Measurements from ENCODE around the gene CCDC88B.
A peak's percentile ranks its signal among the peaks of the same experiment; 100 is the strongest.

CCDC88B gene, protein sequence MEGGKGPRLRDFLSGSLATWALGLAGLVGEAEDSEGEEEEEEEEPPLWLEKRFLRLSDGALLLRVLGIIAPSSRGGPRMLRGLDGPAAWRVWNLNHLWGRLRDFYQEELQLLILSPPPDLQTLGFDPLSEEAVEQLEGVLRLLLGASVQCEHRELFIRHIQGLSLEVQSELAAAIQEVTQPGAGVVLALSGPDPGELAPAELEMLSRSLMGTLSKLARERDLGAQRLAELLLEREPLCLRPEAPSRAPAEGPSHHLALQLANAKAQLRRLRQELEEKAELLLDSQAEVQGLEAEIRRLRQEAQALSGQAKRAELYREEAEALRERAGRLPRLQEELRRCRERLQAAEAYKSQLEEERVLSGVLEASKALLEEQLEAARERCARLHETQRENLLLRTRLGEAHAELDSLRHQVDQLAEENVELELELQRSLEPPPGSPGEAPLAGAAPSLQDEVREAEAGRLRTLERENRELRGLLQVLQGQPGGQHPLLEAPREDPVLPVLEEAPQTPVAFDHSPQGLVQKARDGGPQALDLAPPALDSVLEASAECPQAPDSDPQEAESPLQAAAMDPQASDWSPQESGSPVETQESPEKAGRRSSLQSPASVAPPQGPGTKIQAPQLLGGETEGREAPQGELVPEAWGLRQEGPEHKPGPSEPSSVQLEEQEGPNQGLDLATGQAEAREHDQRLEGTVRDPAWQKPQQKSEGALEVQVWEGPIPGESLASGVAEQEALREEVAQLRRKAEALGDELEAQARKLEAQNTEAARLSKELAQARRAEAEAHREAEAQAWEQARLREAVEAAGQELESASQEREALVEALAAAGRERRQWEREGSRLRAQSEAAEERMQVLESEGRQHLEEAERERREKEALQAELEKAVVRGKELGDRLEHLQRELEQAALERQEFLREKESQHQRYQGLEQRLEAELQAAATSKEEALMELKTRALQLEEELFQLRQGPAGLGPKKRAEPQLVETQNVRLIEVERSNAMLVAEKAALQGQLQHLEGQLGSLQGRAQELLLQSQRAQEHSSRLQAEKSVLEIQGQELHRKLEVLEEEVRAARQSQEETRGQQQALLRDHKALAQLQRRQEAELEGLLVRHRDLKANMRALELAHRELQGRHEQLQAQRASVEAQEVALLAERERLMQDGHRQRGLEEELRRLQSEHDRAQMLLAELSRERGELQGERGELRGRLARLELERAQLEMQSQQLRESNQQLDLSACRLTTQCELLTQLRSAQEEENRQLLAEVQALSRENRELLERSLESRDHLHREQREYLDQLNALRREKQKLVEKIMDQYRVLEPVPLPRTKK (N-terminal part only)

DNA sequence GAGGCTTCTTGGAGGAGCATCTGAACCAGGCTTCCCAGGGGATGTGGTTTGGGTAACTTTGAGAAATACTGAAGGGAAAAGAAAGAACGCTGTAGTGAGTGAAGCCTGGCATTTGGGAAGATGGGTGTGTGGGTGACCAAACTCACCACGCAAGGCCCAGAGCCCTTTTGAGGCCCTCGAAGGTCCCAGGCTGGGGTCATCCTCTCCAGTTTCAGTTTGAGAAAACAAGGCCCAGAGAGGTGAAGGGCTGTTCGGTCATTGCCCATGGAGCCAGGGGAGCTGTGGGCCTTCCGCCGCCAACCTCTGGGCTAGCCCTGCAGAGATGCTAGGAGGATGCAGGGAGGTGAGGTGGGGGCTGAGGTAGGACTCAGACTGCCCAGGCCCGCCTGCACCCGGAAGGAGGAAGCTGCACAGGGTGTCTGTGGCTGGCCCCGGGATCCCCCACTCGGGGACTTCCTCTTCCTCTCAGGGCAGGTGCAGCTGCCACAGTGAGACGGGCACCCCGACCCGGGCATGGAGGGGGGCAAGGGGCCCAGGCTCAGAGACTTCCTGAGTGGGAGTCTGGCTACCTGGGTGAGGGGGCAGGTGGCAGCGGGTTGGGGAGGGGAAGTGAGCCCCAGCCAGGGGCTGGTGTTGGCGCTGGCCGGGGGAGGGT is at the start of gene CCDC88B:
TSS of gene CCDC88B (plus strand) at position 451 of the 655 bp plus-strand sequence. CDS start at position 514, 63 bp downstream.
- DNase-seq: peak; percentile 93

GRCh38 chr11:64290352-64291261 is 49.4 kb upstream of the CCDC88B start:
- DNase-seq: no peak

- no peak for DNase-seq
Observed at GRCh38 chr11:64291262-64291751, 48.7 kb upstream of the CCDC88B start, which contains the start of gene KCNK4. Gene KCNK4, plus strand, starts transcription at chr11:64291302. Its CDS starts 1,717 bp downstream, at chr11:64293019.

DNA sequence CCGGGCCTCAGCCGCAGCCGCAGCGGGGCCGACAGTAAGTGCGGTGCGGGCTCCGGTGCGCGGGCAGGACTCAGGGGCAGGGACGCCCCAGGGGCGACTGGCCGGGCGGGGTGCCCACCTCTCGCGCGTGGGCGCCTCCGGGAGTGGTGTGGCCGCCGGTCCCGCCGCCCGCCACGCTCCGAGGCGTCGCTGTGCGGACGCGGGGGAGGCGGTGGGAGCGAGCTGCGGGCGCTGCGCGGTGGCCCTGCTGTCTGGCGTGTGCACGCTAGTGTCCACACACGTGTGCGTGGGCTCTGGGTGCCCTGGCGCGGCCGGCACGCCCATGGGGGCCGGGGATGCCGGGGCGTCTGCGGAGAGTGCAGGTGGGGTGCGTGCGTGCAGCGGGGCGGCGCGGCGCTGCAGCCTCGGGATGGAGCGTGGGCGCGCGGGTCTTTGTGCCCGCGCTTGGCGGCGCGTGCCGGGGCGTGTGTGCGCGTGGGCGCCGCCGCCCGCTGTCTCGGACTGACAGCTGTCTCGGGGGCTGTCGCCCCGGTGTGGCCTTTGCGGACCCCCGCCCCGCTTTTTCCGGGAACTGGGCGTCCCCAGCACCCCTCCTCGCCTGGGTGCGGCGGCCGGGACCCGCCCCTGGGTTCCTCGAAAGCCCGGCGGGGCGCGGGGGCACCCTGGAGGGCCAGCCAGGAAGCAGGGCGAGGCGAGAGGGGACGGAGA is 48.1 kb upstream of the CCDC88B start:
- DNase-seq: no peak

GRCh38 chr11:64292460-64293254 is 47.3 kb upstream of the CCDC88B start:
- no peak for DNase-seq

GRCh38 chr11:64294774-64295173 is 45.2 kb upstream of the CCDC88B start:
- no peak for DNase-seq

DNA sequence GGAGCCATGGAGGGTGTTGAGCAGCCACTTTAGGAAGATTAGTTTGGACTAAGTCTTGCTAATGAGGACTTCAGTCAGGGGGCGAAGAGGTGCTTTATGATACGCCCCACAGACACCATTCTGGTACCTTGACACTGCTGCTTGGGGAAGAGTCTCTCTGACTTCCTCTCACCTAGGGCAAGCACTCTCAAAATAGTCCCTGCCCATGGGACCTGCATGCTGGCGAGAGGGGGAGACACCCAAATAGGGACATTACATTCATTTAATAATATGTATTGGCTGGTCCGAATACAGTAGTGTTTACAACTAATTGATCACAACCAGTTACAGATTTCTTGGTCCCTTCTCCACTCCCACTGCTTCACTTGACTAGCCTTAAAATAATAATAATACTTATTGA is 44.2 kb upstream of the CCDC88B start:
- no peak for DNase-seq

GRCh38 chr11:64296236-64296635 is 43.8 kb upstream of the CCDC88B start:
- DNase-seq: no peak

DNA sequence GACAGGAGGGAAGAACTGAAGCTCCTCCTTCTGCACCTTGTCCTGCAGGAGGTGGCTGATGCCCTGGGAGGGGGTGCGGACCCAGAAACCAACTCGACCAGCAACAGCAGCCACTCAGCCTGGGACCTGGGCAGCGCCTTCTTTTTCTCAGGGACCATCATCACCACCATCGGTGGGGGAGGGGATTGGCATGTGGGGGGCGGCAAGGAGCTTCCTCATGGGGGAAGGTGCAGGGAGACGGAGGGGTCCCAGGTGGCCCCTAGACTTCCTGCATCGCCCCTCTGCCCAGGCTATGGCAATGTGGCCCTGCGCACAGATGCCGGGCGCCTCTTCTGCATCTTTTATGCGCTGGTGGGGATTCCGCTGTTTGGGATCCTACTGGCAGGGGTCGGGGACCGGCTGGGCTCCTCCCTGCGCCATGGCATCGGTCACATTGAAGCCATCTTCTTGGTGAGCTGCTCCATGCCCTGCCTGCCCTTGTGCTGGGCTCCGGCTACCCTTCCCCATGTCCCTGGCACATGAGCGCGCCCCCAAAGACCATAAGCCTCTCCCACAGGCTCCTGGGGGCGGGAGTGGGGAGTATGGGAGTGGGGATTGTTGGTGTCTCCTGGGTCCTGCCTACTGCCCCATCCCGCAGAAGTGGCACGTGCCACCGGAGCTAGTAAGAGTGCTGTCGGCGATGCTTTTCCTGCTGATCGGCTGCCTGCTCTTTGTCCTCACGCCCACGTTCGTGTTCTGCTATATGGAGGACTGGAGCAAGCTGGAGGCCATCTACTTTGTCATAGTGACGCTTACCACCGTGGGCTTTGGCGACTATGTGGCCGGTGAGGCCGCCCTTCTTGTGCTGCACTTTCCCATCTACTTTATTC is 42.9 kb upstream of the CCDC88B start:
- no peak for DNase-seq

DNA sequence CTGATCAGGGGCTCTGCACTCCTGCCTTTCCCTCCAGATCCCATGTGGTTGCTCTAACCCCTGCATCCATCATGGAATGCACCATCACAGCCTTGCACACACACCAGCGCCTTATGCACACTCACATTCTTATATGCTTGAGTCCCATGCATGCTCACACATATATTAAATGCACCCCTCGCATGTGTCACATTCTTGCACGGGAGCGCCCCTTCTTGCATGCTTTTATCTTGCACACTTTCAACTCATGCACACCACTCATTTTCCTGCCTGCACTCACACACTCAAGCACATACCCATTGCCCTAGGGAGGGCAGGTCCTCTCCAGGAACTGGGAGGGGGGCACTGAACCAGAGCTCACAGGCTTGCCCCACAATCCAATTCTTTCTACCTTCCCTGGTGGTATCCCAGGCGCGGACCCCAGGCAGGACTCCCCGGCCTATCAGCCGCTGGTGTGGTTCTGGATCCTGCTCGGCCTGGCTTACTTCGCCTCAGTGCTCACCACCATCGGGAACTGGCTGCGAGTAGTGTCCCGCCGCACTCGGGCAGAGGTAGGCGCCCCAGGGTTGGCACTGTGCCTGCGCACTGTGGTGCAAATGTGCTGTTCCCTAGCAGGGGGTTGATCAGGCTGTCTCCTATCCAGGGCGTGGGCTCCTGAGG is 42.2 kb upstream of the CCDC88B start:
- DNase-seq: no peak

DNA sequence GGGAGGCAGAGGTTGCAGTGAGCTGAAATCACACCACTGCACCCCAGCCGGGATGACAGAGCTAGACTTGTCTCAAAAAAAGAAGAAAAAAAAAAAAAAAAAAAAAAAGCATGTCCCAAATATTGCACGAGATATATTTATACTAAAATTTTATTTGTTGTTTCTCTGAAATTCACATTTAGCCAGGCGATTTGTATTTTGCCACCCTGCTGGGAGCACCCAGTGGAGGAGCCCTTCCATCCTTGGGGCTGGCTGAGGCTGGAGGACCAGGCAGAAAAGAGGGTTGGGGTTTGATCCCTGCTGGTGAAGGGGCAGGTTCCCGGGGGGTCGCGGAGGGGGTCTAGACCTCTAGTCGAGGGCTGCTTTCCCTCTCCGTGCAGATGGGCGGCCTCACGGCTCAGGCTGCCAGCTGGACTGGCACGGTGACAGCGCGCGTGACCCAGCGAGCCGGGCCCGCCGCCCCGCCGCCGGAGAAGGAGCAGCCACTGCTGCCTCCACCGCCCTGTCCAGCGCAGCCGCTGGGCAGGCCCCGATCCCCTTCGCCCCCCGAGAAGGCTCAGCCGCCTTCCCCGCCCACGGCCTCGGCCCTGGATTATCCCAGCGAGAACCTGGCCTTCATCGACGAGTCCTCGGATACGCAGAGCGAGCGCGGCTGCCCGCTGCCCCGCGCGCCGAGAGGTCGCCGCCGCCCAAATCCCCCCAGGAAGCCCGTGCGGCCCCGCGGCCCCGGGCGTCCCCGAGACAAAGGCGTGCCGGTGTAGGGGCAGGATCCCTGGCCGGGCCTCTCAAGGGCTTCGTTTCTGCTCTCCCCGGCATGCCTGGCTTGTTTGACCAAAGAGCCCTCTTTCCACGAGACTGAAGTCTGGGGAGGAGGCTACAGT is 40.8 kb upstream of the CCDC88B start:
- DNase-seq: no peak

GRCh38 chr11:64299847-64300648 is 40.0 kb upstream of the CCDC88B start, which contains the start of gene CATSPERZ:
Gene CATSPERZ, plus strand, starts transcription at chr11:64300358. Its CDS starts 53 bp downstream, at chr11:64300411.
- peak; percentile 31 for DNase-seq

DNA sequence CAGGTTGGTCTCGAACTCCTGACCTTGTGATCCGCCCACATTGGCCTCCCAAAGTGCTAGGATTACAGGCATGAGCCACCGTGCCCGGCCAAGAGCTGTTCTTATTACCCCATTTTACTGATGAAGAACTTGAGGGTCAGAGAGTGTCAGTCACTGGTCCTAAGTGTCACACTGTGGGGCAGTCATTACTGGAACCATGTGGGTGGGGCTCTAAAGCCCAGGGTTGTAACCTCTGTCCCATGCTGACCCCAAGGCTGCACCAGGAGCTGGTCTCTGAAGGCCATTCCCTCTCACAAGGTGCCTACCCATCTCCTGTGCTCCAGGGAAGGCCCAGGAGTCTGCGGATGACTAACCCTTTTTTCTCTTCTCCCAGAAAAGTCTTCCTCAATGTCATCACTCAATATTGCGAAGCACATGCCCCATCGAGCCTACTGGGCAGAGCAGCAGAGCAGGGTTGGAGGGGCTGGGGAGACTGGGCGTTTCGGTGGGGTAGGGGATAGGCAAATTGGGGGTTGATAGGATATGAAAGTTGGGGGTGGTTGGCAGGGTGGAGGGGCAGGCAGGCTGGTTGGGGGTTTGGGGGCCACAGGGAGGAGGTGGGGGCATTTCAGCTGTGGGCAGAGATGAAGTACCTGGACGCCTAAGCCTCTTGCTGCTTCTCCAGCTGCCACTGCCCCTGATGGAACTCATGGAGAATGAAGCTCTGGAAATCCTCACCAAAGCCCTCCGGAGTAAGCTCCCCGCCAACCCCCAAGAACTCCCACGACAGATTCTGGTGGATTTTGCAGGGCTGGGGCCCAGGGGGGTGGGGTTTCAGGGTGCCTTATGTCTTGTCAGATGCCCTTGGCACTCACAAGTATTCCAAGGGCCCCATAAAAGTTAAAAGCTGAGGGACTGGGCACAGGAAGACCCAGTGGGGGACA is 36.6 kb upstream of the CCDC88B start:
- no peak for DNase-seq

DNA sequence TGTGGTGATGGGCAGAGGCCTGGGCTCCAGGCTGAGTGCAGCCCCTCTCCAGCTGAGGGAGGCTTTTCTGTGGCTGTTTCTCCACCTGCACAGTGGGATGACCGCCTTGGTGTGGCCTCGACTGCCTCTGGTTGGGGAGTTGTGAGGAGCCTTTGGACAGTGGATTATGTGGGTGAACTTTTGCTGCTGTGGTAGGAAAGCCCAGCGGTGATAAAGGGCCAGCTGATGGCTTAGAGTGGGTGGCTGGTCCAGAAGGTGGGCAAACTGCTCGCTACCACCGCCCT is 36.0 kb upstream of the CCDC88B start:
- DNase-seq: no peak
